Cardiac muscle cell (in vitro differentiated cells and primary cell): ENCODE data around the gene ZNF792. TPM values are rescaled to one million over a fixed set of nuclear protein-coding genes. Genes with fewer than 3 reads are reported as not detected.

Source experiments
- DNase-seq, 2 donors: peaks; one replicate each; pipeline versions ENCODE4 v3.0.0 to v3.0.0-alpha.2; 2010 to 2017; ENCODE audit warnings: low read depth in 1 of 2, low spot score in 1 of 2
- H3K27ac ChIP-seq: fragments of 200-600 bp; sonication (generic); 2 replicates; pipeline ENCODE4 v1.5.1; 2016
- H3K27me3 ChIP-seq: fragments of 200-600 bp; sonication (generic); 2 replicates; pipeline ENCODE4 v1.6.0; 2016; ENCODE audit warnings: control low read depth
- H3K36me3 ChIP-seq: fragments of 200-600 bp; sonication (generic); 2 replicates; pipeline ENCODE4 v1.5.1; 2016; ENCODE audit warnings: control low read depth
- H3K4me1 ChIP-seq: fragments of 200-600 bp; sonication (generic); 2 replicates; pipeline ENCODE4 v1.8.1; 2017; ENCODE audit warnings: low read depth, mild to moderate bottlenecking, mixed run types
- H3K4me3 ChIP-seq: fragments of 200-600 bp; sonication (generic); 2 replicates; pipeline ENCODE4 v1.5.1; 2016; ENCODE audit warnings: mild to moderate bottlenecking
- H3K9me3 ChIP-seq: fragments of 200-600 bp; sonication (generic); 2 replicates; pipeline ENCODE4 v1.5.1; 2017; ENCODE audit warnings: low read depth, mild to moderate bottlenecking, control low read depth
- polyA plus RNA-seq: library from polyadenylated mRNA; unstranded; fragments of >200 nt; fragmentation: Nextera tagmentation; extraction: Ambion mirVana; gene quantifications from 2 replicates; pipeline ENCODE4 v1.2.1, GENCODE V29; 2016
- total RNA-seq: library from RNA; depleted of rRNA; stranded (reverse); fragments of >200 nt; gene quantifications from 2 replicates; pipeline ENCODE4 v1.2.3, GENCODE V29; 2016
- TF ChIP-seq, protein P1 (sequence below): IDR thresholded peaks from 2 replicates; pipeline ENCODE4 v1.5.1; 2012; ENCODE audit warnings: low read depth, mild to moderate bottlenecking, low read length

Gene ZNF792
- total RNA-seq (8.9 and 14.0 TPM in 2 replicates), polyA plus RNA-seq (2.6 and 4.6 TPM in 2 replicates)

- peaks cover 4% of the 10 kb centered on the region for H3K36me3 ChIP-seq
- H3K27me3 ChIP-seq = no peaks in the 10 kb centered on the region
- peaks cover 3% of the 10 kb centered on the region for H3K9me3 ChIP-seq
- peak within 1 kb of the TSS; percentile 26 for H3K27ac ChIP-seq
- TF ChIP-seq, protein P1, sequence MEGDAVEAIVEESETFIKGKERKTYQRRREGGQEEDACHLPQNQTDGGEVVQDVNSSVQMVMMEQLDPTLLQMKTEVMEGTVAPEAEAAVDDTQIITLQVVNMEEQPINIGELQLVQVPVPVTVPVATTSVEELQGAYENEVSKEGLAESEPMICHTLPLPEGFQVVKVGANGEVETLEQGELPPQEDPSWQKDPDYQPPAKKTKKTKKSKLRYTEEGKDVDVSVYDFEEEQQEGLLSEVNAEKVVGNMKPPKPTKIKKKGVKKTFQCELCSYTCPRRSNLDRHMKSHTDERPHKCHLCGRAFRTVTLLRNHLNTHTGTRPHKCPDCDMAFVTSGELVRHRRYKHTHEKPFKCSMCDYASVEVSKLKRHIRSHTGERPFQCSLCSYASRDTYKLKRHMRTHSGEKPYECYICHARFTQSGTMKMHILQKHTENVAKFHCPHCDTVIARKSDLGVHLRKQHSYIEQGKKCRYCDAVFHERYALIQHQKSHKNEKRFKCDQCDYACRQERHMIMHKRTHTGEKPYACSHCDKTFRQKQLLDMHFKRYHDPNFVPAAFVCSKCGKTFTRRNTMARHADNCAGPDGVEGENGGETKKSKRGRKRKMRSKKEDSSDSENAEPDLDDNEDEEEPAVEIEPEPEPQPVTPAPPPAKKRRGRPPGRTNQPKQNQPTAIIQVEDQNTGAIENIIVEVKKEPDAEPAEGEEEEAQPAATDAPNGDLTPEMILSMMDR = no peak
- H3K4me3 ChIP-seq = peak within 1 kb of the TSS; percentile 68
- peaks cover 9% of the 10 kb centered on the region for H3K4me1 ChIP-seq
- peak; percentile 68 to 88 for DNase-seq
Measured at GRCh38 chr19:34963573-34964406, at the start of gene ZNF792. Gene ZNF792, minus strand, starts transcription at chr19:34964229. Its CDS starts 567 bp downstream, at chr19:34963662.

- no peak overlapping the region for H3K27ac ChIP-seq
- no peaks in the 10 kb centered on the region for H3K27me3 ChIP-seq
- TF ChIP-seq, protein P1 = peak; percentile 99
- peaks cover 40% of the 10 kb centered on the region for H3K36me3 ChIP-seq
- peaks cover 6% of the 10 kb centered on the region for H3K4me1 ChIP-seq
- H3K9me3 ChIP-seq = no peaks in the 10 kb centered on the region
- DNase-seq = peak; percentile 76 to 89
- H3K4me3 ChIP-seq = no peak overlapping the region
Measured at GRCh38 chr19:35013041-35013819, 49.2 kb upstream of the ZNF792 start.

GRCh38 chr19:35011737-35012682 is 48.0 kb upstream of the ZNF792 start:
- Histone ChIP-seq H3K9me3 (no peaks in the 10 kb centered on the region), H3K36me3 (peaks cover 39% of the 10 kb centered on the region), H3K4me1 (peaks cover 6% of the 10 kb centered on the region), H3K27me3 (no peaks in the 10 kb centered on the region), H3K27ac (peak overlapping the region; percentile 10), H3K4me3 (no peak overlapping the region)
- TF ChIP-seq, protein P1 = no peak
- DNase-seq = no peak

GRCh38 chr19:35011091-35011689 is 47.2 kb upstream of the ZNF792 start:
- no peaks in the 10 kb centered on the region for H3K9me3 ChIP-seq
- peak overlapping the region; percentile 10 for H3K27ac ChIP-seq
- DNase-seq = no peak
- H3K27me3 ChIP-seq = no peaks in the 10 kb centered on the region
- no peak overlapping the region for H3K4me3 ChIP-seq
- TF ChIP-seq, protein P1 = no peak
- peaks cover 6% of the 10 kb centered on the region for H3K4me1 ChIP-seq
- H3K36me3 ChIP-seq = peaks cover 36% of the 10 kb centered on the region
